K562 (cell line): ENCODE results near the gene SYT7. TPM values are rescaled to one million over a fixed set of nuclear protein-coding genes. Genes with fewer than 3 reads are reported as not detected.

Experiments used
- FIP1L1 ChIP-seq: fragments of 200-400 bp; formaldehyde crosslinking; IDR thresholded peaks from 2 replicates; pipeline ENCODE4 v1.6.1; 2018; ENCODE audit warnings: mild to moderate bottlenecking, low read depth, low read length; ENCODE audit not compliant: poor library complexity, severe bottlenecking
- HOMEZ ChIP-seq: fragments of 250-450 bp; sonication (Bioruptor Pico); IDR thresholded peaks from 2 replicates; pipeline ENCODE4 v1.4.0; 2020; ENCODE audit warnings: mild to moderate bottlenecking, moderate library complexity
- KAT2B ChIP-seq: IDR thresholded peaks from one replicate; pipeline ENCODE4 v1.6.1; 2012; ENCODE audit warnings: low read depth, mild to moderate bottlenecking, control low read depth, inconsistent platforms, low read length, moderate library complexity
- MAX ChIP-seq: sonication (generic); formaldehyde crosslinking; IDR thresholded peaks from 2 replicates; pipeline ENCODE4 v1.9.0; 2022; ENCODE audit warnings: mild to moderate bottlenecking, missing genetic modification reagents
- MYC ChIP-seq, 2 experiments: fragments of 250-450 bp in 1 of 2; sonication (Bioruptor Pico) in 1 of 2; IDR thresholded peaks; 2 replicates each; pipeline versions ENCODE4 v1.5.1 to v1.6.1; 2012 to 2021; ENCODE audit warnings: low read depth in 2 of 2, borderline replicate concordance in 1 of 2, improper control_type of control experiment in 1 of 2, low read length in 1 of 2, mild to moderate bottlenecking in 1 of 2, moderate library complexity in 1 of 2
- RAD21 ChIP-seq, 2 experiments: fragments of 250-450 bp in 1 of 2; fragments of 450-650 bp in 1 of 2; sonication (Bioruptor Pico) in 1 of 2; formaldehyde crosslinking in 1 of 2; IDR thresholded peaks in 1 of 2; conservative IDR thresholded peaks in 1 of 2; 2 replicates each; pipeline versions ENCODE4 v1.4.0 to v1.8.0; 2020 to 2022; ENCODE audit warnings: mild to moderate bottlenecking in 2 of 2, moderate library complexity in 1 of 2
- SRSF7 ChIP-seq: fragments of 200-400 bp; formaldehyde crosslinking; optimal IDR thresholded peaks from 2 replicates; pipeline ENCODE3; 2017; ENCODE audit warnings: mild to moderate bottlenecking, low read depth, low read length
- UBTF ChIP-seq, 2 experiments: IDR thresholded peaks; 2 replicates each; pipeline ENCODE4 v1.6.1; 2012; ENCODE audit warnings: improper control_type of control experiment in 2 of 2, low read depth in 2 of 2, low read length in 2 of 2, borderline replicate concordance in 1 of 2
- ZBTB33 ChIP-seq: sonication (generic); formaldehyde crosslinking; IDR thresholded peaks from 2 replicates; pipeline ENCODE4 v1.8.1; 2023; ENCODE audit warnings: mild to moderate bottlenecking, missing genetic modification reagents
- ZNF263 ChIP-seq: sonication (generic); formaldehyde crosslinking; IDR thresholded peaks from 2 replicates; pipeline ENCODE4 v1.8.0; 2022; ENCODE audit warnings: mild to moderate bottlenecking, missing genetic modification reagents, borderline replicate concordance
- ZNF592 ChIP-seq: fragments of 450-650 bp; IDR thresholded peaks from 2 replicates; pipeline ENCODE4 v1.6.1; 2017; ENCODE audit warnings: antibody characterized with exemption, mild to moderate bottlenecking
- polyA plus RNA-seq, 8 experiments: library from polyadenylated mRNA; depleted of rRNA in 4 of 8; stranded (reverse) in 5 of 8; unstranded in 3 of 8; fragments of >200 nt; fragmentation: Nextera tagmentation in 2 of 8; fragmentation: Illumina TruSeq in 1 of 8; extraction: Ambion mirVana in 2 of 8; extraction: Trizol in 1 of 8; gene quantifications; 2 replicates each; pipeline versions ENCODE4 v1.2.1 to v1.2.3, GENCODE V29; 2011 to 2014; ENCODE audit warnings: inconsistent platforms in 1 of 8, missing spikeins in 1 of 8
- total RNA-seq, 7 experiments: library from RNA; depleted of rRNA in 6 of 7; stranded (reverse); fragments of >200 nt in 6 of 7; fragmentation: Illumina TruSeq in 2 of 7; extraction: Trizol in 2 of 7; gene quantifications; 2 replicates each; pipeline versions ENCODE4 v1.2.1 to v1.2.3, GENCODE V29; 2011 to 2021; ENCODE audit warnings: low replicate concordance in 1 of 7

The SYT7 gene
- total and polyA plus RNA-seq, 9 of the 15 experiments (the other 6 are each of a cell fraction or from before 2014, with no cell fraction given) = 0.01 to 0.51 (median 0.16) TPM; not detected in 1

GRCh38 chr11:61509043-61510029 lies 71.5 kb downstream of the SYT7 start (continued):
- TF ChIP-seq ZNF263 (no peak), ZNF592 (no peak), SRSF7 (no peak), MYC (IDR thresholded peaks at IDR 0.05; ENCODE audit: low read depth, low read length) (no peak), MYC (CRISPR knock-in tag; IDR thresholded peaks at IDR 0.05; ENCODE audit: borderline replicate concordance, low read depth) (no peak), MAX (CRISPR knock-in tag) (peak; percentile 86), HOMEZ (CRISPR knock-in tag) (no peak), UBTF (IDR thresholded peaks at IDR 0.05; ENCODE audit: borderline replicate concordance in 1 of 2, low read depth in 2 of 2, low read length in 2 of 2) (peak; percentile 79 to 92; a peak in 3 of 4 replicates), FIP1L1 (peak; percentile 56), KAT2B (no peak), ZBTB33 (CRISPR knock-in tag) (peak; percentile 88), RAD21 (CRISPR knock-in tag; conservative IDR thresholded peaks at IDR 0.05 in 1 of 2, IDR thresholded peaks at IDR 0.05 in 1 of 2) (peak in 1 of 2 experiments; percentile 42; a peak in 1 of 4 replicates)
